Muscle of leg (tissue), 11 donors: ENCODE data around the gene TRABD2B. TPM values are rescaled to one million over a fixed set of nuclear protein-coding genes. Genes with fewer than 3 reads are reported as not detected.
"Not testable (repeated sequence)": the region's sequence is repeated elsewhere in the genome, so short reads cannot be mapped to it uniquely, and the experiment has no call there.

Experiments
- DNase-seq: peaks from one replicate; pipeline ENCODE4 v3.0.0; 2013
- H3K27ac ChIP-seq: one replicate; pipeline ENCODE4 v1.5.1; 2013; ENCODE audit warnings: mild to moderate bottlenecking, low read length, control low read depth
- H3K27me3 ChIP-seq: one replicate; pipeline ENCODE4 v1.6.1; 2013; ENCODE audit warnings: low read length; ENCODE audit not compliant: control insufficient read depth, insufficient read depth
- H3K36me3 ChIP-seq: one replicate; pipeline ENCODE4 v1.6.1; 2013; ENCODE audit warnings: low read length; ENCODE audit not compliant: control insufficient read depth, insufficient read depth
- H3K4me1 ChIP-seq: one replicate; pipeline ENCODE4 v1.6.1; 2013; ENCODE audit warnings: low read length; ENCODE audit not compliant: control insufficient read depth, insufficient read depth
- H3K4me3 ChIP-seq: one replicate; pipeline ENCODE4 v1.5.1; 2013; ENCODE audit warnings: low read length, control low read depth
- H3K9me3 ChIP-seq: replicated peaks from 2 replicates; pipeline ENCODE4 v1.6.1; 2013; ENCODE audit warnings: low read depth, low read length; ENCODE audit not compliant: control insufficient read depth
- WGBS: methylation state at CpG from one replicate; pipeline ENCODE4 v1.1.5; 2013; ENCODE audit warnings: missing lambda C conversion rate; ENCODE audit not compliant: insufficient coverage; 5-methylcytosine and 5-hydroxymethylcytosine counted together
- polyA plus RNA-seq, 8 donors: library from polyadenylated mRNA; unstranded; fragments of 120-200 nt; gene quantifications; one replicate each; pipeline versions ENCODE4 v1.2.1 to v1.2.3, GENCODE V29; 2013; ENCODE audit warnings: inconsistent platforms in 1 of 8, low replicate concordance in 1 of 8; ENCODE audit not compliant: insufficient read length in 8 of 8, insufficient read depth in 1 of 8
- total RNA-seq: library from RNA; stranded (reverse); fragments of 120-200 nt; gene quantifications from one replicate; pipeline ENCODE4 v1.2.4, GENCODE V29; 2013

Gene TRABD2B
- total and polyA plus RNA-seq, 9 donors, result 1.1 to 7.0 (median 4.4) TPM

DNA sequence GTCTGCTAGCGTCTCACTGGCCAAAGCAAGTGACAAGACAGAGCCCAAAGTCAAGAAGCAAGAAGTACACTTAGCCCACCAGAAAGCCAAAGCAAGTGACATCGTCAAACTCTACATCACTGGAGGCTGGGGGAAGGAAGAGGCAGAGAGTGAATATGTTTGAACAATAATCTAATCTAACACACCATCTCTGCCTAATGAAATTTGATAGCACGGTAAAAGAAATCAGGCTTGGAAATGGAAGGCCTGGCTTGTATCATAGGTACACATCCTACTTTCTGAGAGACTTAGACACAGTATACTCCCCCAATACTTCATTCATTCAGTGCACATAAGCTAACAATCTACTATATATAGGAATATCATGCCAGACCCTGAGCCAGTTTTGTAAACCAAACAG, 26.3 kb downstream of the TRABD2B start:
- no CpG with 5 or more reads among the region's 3 CpGs for WGBS
- no peaks in the 10 kb centered on the region for H3K36me3 ChIP-seq
- H3K9me3 ChIP-seq, result no peaks in the 10 kb centered on the region

DNA sequence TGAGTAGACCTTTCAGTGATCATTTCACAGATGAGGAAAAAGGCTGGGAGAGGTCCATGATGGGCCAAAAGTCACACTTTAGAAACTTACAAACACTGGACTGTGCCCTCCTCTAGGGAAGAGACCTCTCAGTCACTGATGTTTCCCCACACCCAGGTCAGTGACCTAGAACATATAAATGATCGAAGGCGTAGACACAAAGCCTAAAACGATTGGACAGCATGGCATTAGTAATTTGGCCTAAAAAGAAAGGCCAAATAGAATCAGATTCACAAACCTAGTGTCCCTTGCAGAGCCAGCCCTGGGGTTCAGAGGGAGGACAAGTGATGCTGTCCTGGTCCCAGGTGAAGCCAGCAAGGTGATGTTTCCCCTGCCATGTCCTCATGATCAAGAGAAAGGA, 27.7 kb downstream of the TRABD2B start:
- Histone ChIP-seq H3K4me1 (peaks cover 5% of the 10 kb centered on the region), H3K4me3 (no peak overlapping the region), H3K9me3 (no peaks in the 10 kb centered on the region), H3K27ac (no peak overlapping the region), H3K36me3 (no peaks in the 10 kb centered on the region), H3K27me3 (no peaks in the 10 kb centered on the region)
- no peak for DNase-seq
- 83% methylated on average over 3 of the region's 3 CpGs for WGBS

More for the DNA sequence above, 26.3 kb downstream of the TRABD2B start:
- peaks cover 2% of the 10 kb centered on the region for H3K4me1 ChIP-seq
- H3K4me3 ChIP-seq, result no peak overlapping the region
- no peak overlapping the region for H3K27ac ChIP-seq
- no peaks in the 10 kb centered on the region for H3K27me3 ChIP-seq
- DNase-seq, result no peak

DNA sequence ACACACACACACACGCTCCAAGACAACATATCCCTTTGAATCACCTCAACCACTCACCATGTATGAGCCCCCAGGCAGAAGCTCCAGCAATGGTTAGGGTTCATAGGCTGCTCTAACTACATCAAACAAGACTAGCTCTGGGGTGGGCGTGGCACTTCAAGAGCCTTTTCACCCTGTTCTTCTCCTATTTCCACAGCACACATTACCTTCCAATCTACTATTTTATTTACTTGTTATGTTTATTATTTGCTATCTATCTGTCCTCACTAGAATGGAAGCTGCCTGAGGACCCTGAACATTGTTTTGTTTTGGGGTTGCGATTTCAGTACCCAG, 28.7 kb downstream of the TRABD2B start:
- H3K27ac ChIP-seq, result no peak overlapping the region
- DNase-seq, result no peak
- WGBS, result 79% methylated on average over 2 of the region's 3 CpGs
- H3K4me3 ChIP-seq, result no peak overlapping the region
- H3K9me3 ChIP-seq, result no peaks in the 10 kb centered on the region
- H3K36me3 ChIP-seq, result no peaks in the 10 kb centered on the region
- no peaks in the 10 kb centered on the region for H3K27me3 ChIP-seq
- H3K4me1 ChIP-seq, result peaks cover 14% of the 10 kb centered on the region

DNA sequence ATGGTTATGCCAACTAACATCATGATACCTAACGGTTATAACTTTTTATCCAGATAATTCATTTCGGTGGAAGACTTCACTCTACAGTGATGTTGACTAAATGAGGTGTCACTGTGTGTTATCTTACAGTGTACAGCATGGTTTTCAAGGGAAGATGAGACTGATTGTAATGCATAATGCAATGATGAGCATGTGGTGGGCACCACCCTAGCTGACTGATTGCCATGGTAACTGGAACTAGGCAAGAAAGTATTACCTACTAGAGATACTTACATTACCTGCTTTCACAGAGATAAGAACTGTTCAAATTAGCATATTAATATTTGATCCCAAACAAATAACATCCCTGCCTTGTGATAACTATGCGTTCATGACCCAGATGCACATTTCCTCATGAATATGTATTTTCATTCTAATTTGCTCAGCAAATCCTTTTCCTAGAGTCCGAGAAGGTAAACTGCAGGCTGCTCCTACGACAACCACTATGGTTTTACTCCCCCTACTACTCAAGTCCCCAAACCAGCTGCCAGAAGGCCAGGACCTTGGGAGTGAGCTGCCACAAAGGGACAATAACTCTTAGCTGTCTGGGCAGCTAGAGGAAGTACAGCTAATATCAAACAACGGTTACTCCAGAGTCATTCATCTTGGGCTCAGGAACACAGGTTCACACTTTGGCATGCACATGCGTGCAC, 29.2 kb downstream of the TRABD2B start:
- Histone ChIP-seq H3K9me3 (no peaks in the 10 kb centered on the region), H3K27me3 (no peaks in the 10 kb centered on the region), H3K27ac (no peak overlapping the region), H3K4me1 (peaks cover 19% of the 10 kb centered on the region), H3K4me3 (no peak overlapping the region), H3K36me3 (no peaks in the 10 kb centered on the region)
- 49% methylated on average over 5 of the region's 7 CpGs for WGBS
- no peak for DNase-seq

DNA sequence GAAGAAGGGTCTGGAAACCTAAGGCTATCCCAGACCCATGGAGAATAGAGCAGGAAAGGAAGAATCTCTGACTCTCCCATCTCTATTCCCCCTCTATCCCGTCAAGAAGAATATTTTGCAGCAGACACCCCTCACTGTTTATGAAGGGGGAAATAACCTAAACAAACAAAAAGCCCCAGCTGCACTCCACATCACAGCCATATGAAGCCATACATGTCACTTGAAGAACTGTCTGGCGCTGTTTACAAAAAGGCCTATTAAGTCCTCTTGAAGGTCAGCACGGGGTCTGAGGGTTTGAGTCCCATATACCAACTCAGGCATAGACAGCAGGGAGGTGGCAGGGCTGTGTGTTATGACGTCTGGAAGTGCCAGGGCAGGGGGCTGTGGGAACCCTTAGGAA, 31.4 kb downstream of the TRABD2B start:
- Histone ChIP-seq H3K27me3 (no peaks in the 10 kb centered on the region), H3K4me3 (no peak overlapping the region), H3K9me3 (no peaks in the 10 kb centered on the region), H3K36me3 (no peaks in the 10 kb centered on the region), H3K4me1 (peaks cover 24% of the 10 kb centered on the region), H3K27ac (no peak overlapping the region)
- 75% methylated on average over 2 of the region's 4 CpGs for WGBS
- no peak for DNase-seq

DNA sequence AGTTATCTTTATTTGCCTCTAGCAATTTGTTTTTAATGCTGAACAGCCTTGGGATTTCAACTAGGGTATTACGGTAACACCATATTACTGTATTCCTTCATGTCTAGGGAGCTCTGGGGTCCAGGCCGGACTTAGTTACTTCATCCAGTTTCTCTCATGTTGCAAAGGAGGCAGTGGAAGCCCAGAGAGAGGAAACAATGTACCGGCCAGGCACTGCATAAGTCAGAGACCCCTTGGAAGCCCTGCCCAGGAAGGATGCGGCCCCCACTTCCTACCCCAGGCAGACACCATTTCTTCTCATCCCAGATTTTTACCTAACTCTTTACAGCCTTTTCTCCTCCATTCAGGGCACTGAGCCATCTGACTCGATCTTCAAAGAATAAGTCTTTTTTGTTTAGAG, 32.5 kb downstream of the TRABD2B start:
- H3K27ac ChIP-seq, result no peak overlapping the region
- H3K9me3 ChIP-seq, result no peaks in the 10 kb centered on the region
- no peaks in the 10 kb centered on the region for H3K27me3 ChIP-seq
- H3K4me1 ChIP-seq, result peaks cover 24% of the 10 kb centered on the region
- DNase-seq, result peak; percentile 50
- WGBS, result 8% methylated on average over 2 of the region's 5 CpGs
- H3K36me3 ChIP-seq, result no peaks in the 10 kb centered on the region
- no peak overlapping the region for H3K4me3 ChIP-seq

DNA sequence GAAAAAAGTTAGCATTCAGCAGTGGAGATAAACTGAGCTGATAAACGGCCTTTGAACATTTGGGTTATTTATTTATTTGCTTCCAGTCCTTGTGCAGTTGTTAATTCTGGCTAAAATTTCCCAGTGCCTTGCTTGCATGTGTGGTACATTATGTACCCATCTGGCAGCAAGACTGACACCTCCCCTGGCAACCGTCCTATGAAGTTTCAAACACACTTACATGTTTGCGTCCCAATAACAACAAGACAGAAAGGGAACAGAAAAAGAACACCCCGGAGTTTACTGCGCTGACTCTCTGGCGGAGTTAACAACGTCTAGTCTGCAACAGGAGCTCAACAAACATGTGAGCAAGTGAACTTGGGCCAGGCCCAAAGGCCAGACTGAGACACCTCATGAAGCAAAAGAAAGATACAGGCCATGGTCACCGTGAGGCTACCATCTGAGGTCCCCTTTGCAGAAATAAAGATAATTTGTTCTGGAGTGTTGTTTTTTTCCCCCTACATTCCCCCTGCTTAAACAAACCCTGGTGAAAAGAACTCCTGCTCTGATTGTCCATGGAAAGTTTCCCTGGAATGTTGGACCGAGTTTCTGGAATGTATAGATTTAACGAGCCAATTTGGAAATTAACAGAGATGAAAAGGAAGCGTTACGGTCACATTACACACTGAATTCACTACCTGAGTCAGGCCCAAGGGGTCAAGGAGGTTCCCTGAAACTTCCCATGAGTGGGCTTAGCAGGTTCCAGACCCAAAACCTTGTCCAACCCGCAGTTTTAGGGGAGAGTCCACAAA, 33.4 kb downstream of the TRABD2B start:
- peak; percentile 64 for DNase-seq
- H3K27me3 ChIP-seq, result no peaks in the 10 kb centered on the region
- peaks cover 24% of the 10 kb centered on the region for H3K4me1 ChIP-seq
- no peaks in the 10 kb centered on the region for H3K9me3 ChIP-seq
- peak overlapping the region; percentile 24 for H3K27ac ChIP-seq
- H3K36me3 ChIP-seq, result no peaks in the 10 kb centered on the region
- WGBS, result 30% methylated on average over 6 of the region's 13 CpGs
- H3K4me3 ChIP-seq, result no peak overlapping the region

DNA sequence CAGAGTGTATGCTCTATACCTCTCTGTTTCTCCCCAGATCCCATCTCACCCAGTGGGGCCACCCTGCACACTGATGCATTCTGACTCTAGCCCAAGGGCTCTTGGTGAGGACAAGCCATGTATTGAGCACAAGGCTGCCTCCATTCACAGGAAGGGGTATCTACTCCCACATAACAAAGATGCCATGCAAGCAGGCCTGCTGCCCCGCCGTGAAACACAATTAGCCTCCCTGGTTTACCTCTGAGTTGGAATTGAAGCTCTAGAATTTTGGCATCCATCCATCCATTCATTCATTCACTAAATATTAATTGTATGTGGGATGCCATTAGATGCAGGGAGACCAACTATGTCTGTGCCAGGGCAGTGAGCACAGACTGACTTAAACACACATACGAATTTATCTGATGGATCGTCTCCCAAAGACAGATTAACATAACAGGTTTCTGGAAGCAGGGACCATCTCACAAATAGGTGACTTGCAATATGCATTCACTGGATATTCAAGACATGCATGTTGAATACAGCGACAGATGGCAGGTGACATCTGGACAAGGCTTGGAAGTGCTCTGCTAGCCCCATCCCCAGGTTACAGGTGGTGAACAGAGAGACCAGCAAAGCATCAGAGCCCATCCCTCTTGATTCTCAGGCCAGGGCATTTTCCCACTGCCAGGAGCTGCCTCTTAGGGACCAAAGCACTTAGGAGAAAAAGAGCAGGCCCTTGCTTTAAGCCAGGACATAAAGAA, 34.3 kb downstream of the TRABD2B start:
- Histone ChIP-seq H3K4me1 (peaks cover 22% of the 10 kb centered on the region), H3K9me3 (no peaks in the 10 kb centered on the region), H3K36me3 (no peaks in the 10 kb centered on the region), H3K27me3 (no peaks in the 10 kb centered on the region), H3K4me3 (no peak overlapping the region), H3K27ac (no peak overlapping the region)
- WGBS, result 86% methylated on average over 3 of the region's 5 CpGs
- DNase-seq, result no peak

DNA sequence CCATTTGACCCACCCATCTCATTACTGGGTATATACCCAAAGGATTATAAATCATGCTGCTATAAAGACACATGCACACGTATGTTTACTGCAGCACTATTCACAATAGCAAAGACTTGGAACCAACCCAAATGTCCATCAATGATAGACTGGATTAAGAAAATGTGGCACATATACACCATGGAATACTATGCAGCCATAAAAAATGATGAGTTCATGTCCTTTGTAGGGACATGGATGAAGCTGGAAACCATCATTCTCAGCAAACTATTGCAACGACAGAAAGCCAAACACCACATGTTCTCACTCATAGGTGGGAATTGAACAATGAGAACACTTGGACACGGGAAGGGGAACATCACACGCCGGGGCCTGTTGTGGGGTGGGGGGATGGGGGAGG, 35.4 kb downstream of the TRABD2B start:
- H3K27me3 ChIP-seq, DNase-seq, H3K36me3 ChIP-seq, H3K4me3 ChIP-seq, H3K9me3 ChIP-seq, H3K27ac ChIP-seq: not testable (repeated sequence)
- peaks cover 22% of the 10 kb centered on the region for H3K4me1 ChIP-seq
- WGBS, result no CpG with 5 or more reads among the region's 5 CpGs

DNA sequence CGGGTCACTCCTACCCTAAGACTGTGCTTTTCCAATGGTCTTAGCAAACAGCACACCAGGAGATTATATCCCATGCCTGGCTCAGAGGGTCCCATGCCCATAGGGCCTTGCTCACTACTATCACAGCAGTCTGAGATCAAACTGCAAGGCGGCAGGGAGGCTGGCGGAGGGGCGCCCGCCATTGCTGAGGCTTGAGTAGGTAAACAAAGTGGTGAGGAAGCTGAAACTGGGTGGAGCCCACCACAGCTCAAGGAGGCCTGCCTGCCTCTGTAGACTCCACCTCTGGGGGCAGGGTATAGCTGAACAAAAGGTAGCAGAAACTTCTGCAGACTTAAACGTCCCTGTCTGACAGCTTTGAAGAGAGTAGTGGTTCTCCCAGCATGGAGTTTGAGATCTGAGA, 40.7 kb downstream of the TRABD2B start:
- H3K36me3 ChIP-seq, H3K4me1 ChIP-seq: not testable (repeated sequence)
- WGBS, result no CpG with 5 or more reads among the region's 6 CpGs

More for the DNA sequence above, 40.7 kb downstream of the TRABD2B start:
- H3K27ac ChIP-seq, DNase-seq, H3K4me3 ChIP-seq, H3K9me3 ChIP-seq, H3K27me3 ChIP-seq: not testable (repeated sequence)
